ENCODE data around the gene NDC80. TPM values are rescaled to one million over a fixed set of nuclear protein-coding genes. Genes with fewer than 3 reads are reported as not detected.
A peak's percentile ranks its signal among the peaks of the same experiment; 100 is the strongest.

The NDC80 gene
- total RNA-seq, 1 experiment from 2014 or later: 43.0 TPM

DNA sequence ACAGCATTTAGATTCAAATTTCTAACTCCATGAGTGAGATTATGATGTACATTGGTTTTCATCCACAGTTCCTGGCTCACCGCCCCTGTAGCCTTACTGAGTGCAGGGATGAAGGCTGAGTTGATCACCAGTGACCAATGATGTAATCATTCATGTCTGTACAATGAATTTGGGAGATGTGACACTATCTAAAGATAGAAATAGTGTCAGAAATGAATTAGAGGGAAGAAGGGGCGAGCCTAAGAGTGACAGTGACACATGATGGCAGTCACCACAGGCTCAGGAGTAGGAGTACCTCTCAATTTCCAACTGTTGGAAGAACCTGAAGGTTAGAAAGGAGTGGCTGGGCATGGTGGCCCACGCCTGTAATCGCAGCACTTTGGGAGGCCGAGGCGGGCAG lies 3.2 kb upstream of the NDC80 start:
- Mint-ChIP-seq H3K27ac (no peak overlapping the region), H3K4me3 (no peak overlapping the region)
- no peak for TF ChIP-seq ZNF219 (CRISPR knock-in tag; IDR thresholded peaks at IDR 0.05; ENCODE audit: borderline replicate concordance)
- no peak for TF ChIP-seq CBFB (CRISPR knock-in tag; IDR thresholded peaks at IDR 0.05; ENCODE audit: low read depth)
- TF ChIP-seq RORB (CRISPR knock-in tag; IDR thresholded peaks at IDR 0.05): no peak

DNA sequence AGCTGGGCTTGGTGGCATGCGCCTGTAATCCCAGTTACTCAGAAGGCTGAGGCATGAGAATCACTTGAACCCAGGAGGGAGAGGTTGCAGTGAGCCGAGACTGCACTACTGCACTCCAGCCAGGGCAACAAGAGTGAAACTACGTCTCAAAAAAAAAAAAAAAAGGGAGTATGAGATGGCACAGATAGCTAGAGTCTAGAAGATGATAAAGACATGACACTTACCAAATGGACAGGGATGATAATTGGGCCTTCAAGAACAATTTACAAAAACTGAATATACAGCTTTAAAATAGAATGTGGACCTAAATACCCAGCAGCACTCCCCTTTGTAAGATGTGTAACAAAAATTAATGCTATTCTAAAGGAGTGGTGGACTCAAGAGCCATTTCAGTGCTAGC lies 2.8 kb upstream of the NDC80 start:
- no peak for ATAC-seq
- peaks cover 23% of the 10 kb centered on the region for H3K4me1 Mint-ChIP-seq
- POLR2A ChIA-PET: interaction anchor here (0.7 kb wide), 1 partner anchor 112 kb away, joined by 3 read pairs; no protein-coding TSS in a partner anchor
- H3K9me3 Mint-ChIP-seq: no peaks in the 10 kb centered on the region
- H3K36me3 Mint-ChIP-seq: peaks cover 10% of the 10 kb centered on the region
- no peak overlapping the region for H3K27ac Mint-ChIP-seq
- no peak overlapping the region for H3K4me3 Mint-ChIP-seq
- no peak for TF ChIP-seq TCF7 (CRISPR knock-in tag; IDR thresholded peaks at IDR 0.05; ENCODE audit: low read depth)
- H3K27me3 Mint-ChIP-seq (ENCODE audit: low read depth): no peaks in the 10 kb centered on the region
- DNase-seq (ENCODE audit: low spot score): no peak
- CTCF ChIA-PET: no interaction called here

More for the DNA sequence above, 3.2 kb upstream of the NDC80 start:
- ChIA-PET CTCF (no interaction called here), POLR2A (no interaction called here)
- no peaks in the 10 kb centered on the region for H3K9me3 Mint-ChIP-seq
- no peak for ATAC-seq
- no peak for DNase-seq (ENCODE audit: low spot score)
- peaks cover 10% of the 10 kb centered on the region for H3K36me3 Mint-ChIP-seq
- no peaks in the 10 kb centered on the region for H3K27me3 Mint-ChIP-seq (ENCODE audit: low read depth)
- H3K4me1 Mint-ChIP-seq: peaks cover 20% of the 10 kb centered on the region

DNA sequence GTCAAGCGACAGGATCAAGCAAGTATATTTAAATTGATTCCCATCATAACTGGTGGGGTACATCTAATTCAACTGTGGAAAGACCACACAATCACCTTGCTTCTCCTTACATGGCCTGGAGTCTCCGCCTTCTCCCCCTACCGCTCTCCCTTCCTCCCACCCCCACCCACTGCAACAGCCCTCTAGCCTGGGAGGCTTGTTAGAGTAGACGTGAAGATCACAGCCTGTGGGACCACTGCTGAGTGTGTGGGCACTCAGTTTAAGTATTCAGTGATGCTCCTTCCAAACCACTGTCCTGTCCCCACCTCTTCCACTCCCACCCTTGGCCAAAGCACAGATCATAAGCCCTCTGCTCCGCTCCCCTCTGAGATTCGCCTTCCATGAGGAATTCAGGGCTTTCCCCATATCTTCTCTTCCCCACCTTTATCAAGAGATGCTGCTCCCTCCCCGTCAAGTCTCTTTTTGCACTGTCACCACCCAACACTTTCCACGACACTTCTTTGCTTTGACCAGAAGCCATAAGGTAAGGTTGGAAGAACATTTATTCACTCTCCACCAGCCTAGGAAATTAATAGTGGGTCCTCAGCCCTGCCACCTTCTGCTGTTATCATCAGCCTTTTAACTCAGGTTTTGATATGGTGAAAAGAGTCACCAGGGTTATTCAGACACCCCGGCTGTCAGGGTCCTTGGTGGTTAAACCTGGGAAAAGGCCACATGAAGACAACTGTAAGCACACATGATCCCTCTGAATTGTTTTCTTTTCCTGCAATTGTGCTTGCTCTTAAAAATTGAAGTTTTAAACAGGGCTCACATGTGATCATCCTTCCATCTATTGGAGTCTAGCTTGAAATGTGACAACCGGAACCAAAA lies 1.8 kb upstream of the NDC80 start:
- Mint-ChIP-seq H3K4me3 (peak overlapping the region; percentile 98), H3K27ac (peak overlapping the region; percentile 35), H3K27me3 (ENCODE audit: low read depth) (no peaks in the 10 kb centered on the region), H3K36me3 (peaks cover 13% of the 10 kb centered on the region), H3K9me3 (no peaks in the 10 kb centered on the region), H3K4me1 (peaks cover 26% of the 10 kb centered on the region)
- TF ChIP-seq JUN (CRISPR knock-in tag; IDR thresholded peaks at IDR 0.05) (no peak), KAT7 (CRISPR knock-in tag; IDR thresholded peaks at IDR 0.05; ENCODE audit: borderline replicate concordance) (no peak), CREB1 (CRISPR knock-in tag; IDR thresholded peaks at IDR 0.05) (no peak), ZNF396 (CRISPR knock-in tag; IDR thresholded peaks at IDR 0.05; ENCODE audit: borderline replicate concordance) (no peak), PRRX2 (CRISPR knock-in tag; IDR thresholded peaks at IDR 0.05) (no peak)
- TF ChIP-seq, protein P1, sequence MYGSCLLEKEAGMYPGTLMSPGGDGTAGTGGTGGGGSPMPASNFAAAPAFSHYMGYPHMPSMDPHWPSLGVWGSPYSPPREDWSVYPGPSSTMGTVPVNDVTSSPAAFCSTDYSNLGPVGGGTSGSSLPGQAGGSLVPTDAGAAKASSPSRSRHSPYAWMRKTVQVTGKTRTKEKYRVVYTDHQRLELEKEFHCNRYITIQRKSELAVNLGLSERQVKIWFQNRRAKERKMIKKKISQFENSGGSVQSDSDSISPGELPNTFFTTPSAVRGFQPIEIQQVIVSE (CRISPR knock-in tag; IDR thresholded peaks at IDR 0.05; ENCODE audit: borderline replicate concordance): no peak
- TF ChIP-seq, protein P2, sequence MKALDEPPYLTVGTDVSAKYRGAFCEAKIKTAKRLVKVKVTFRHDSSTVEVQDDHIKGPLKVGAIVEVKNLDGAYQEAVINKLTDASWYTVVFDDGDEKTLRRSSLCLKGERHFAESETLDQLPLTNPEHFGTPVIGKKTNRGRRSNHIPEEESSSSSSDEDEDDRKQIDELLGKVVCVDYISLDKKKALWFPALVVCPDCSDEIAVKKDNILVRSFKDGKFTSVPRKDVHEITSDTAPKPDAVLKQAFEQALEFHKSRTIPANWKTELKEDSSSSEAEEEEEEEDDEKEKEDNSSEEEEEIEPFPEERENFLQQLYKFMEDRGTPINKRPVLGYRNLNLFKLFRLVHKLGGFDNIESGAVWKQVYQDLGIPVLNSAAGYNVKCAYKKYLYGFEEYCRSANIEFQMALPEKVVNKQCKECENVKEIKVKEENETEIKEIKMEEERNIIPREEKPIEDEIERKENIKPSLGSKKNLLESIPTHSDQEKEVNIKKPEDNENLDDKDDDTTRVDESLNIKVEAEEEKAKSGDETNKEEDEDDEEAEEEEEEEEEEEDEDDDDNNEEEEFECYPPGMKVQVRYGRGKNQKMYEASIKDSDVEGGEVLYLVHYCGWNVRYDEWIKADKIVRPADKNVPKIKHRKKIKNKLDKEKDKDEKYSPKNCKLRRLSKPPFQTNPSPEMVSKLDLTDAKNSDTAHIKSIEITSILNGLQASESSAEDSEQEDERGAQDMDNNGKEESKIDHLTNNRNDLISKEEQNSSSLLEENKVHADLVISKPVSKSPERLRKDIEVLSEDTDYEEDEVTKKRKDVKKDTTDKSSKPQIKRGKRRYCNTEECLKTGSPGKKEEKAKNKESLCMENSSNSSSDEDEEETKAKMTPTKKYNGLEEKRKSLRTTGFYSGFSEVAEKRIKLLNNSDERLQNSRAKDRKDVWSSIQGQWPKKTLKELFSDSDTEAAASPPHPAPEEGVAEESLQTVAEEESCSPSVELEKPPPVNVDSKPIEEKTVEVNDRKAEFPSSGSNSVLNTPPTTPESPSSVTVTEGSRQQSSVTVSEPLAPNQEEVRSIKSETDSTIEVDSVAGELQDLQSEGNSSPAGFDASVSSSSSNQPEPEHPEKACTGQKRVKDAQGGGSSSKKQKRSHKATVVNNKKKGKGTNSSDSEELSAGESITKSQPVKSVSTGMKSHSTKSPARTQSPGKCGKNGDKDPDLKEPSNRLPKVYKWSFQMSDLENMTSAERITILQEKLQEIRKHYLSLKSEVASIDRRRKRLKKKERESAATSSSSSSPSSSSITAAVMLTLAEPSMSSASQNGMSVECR (CRISPR knock-in tag; IDR thresholded peaks at IDR 0.05; ENCODE audit: borderline replicate concordance): no peak
- TF ChIP-seq, protein P3, sequence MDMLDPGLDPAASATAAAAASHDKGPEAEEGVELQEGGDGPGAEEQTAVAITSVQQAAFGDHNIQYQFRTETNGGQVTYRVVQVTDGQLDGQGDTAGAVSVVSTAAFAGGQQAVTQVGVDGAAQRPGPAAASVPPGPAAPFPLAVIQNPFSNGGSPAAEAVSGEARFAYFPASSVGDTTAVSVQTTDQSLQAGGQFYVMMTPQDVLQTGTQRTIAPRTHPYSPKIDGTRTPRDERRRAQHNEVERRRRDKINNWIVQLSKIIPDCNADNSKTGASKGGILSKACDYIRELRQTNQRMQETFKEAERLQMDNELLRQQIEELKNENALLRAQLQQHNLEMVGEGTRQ (CRISPR knock-in tag; IDR thresholded peaks at IDR 0.05): no peak
- TF ChIP-seq, protein P4, sequence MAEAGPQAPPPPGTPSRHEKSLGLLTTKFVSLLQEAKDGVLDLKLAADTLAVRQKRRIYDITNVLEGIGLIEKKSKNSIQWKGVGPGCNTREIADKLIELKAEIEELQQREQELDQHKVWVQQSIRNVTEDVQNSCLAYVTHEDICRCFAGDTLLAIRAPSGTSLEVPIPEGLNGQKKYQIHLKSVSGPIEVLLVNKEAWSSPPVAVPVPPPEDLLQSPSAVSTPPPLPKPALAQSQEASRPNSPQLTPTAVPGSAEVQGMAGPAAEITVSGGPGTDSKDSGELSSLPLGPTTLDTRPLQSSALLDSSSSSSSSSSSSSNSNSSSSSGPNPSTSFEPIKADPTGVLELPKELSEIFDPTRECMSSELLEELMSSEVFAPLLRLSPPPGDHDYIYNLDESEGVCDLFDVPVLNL (CRISPR knock-in tag; IDR thresholded peaks at IDR 0.05; ENCODE audit: borderline replicate concordance, low read depth): no peak
- TF ChIP-seq, protein P5, sequence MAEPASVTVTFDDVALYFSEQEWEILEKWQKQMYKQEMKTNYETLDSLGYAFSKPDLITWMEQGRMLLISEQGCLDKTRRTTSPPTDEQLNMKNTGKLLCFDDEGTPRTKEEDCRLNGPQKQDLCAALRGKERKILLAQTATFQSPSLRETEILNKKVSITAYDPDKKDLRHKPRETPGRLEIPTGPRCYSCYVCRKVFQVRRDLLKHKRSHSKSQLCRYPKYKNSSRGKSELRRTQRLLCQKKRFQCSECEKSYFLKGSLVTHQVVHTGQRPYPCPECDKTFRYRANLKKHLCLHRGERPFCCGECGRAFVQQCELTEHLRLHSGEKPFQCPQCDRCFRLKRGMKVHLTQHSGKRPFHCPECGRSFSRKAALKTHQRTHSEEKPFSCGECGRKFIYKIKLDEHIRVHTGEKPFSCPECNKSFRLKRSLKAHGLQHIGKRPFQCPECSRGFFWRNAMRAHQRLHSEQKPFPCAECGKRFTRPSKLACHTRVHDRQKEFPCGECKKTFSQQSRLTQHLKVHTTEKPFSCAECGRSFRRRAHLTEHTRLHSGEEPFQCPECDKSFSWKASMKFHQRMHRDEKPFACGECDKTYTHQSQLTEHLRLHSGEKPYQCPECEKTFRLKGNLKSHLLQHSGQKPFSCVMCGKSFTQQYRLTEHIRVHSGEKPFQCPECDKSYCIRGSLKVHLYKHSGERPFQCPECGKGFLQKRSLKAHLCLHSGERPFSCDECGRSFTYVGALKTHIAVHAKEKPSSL (CRISPR knock-in tag; conservative IDR thresholded peaks at IDR 0.05): no peak
- no peak for DNase-seq (ENCODE audit: low spot score)
- ChIA-PET CTCF (no interaction called here), POLR2A (no interaction called here)
- ATAC-seq: no peak

All from WTC11 (cell line).